Measurements from ENCODE around the gene KRTAP5-8.
"Not testable (repeated sequence)": the region's sequence is repeated elsewhere in the genome, so short reads cannot be mapped to it uniquely, and the experiment has no call there.

KRTAP5-8 gene

GRCh38 chr11:71507102-71507501 lies 30.7 kb upstream of the KRTAP5-8 start:
- DNase-seq (ENCODE audit: low spot score): no peak

GRCh38 chr11:71518506-71519471 lies 19.0 kb upstream of the KRTAP5-8 start:
- DNase-seq (ENCODE audit: low spot score): no peak

- DNase-seq (ENCODE audit: low spot score): no peak
Measured at GRCh38 chr11:71519546-71519945, 18.3 kb upstream of the KRTAP5-8 start.

GRCh38 chr11:71525188-71525937 lies 12.5 kb upstream of the KRTAP5-8 start:
- no peak for DNase-seq (ENCODE audit: low spot score)

- DNase-seq (ENCODE audit: low spot score): no peak
Measured at GRCh38 chr11:71525938-71526495, 11.8 kb upstream of the KRTAP5-8 start.

- DNase-seq (ENCODE audit: low spot score): not testable (repeated sequence)
Measured at GRCh38 chr11:71526796-71527575, 10.8 kb upstream of the KRTAP5-8 start, which contains the start of gene KRTAP5-7. Gene KRTAP5-7 (plus strand): TSS chr11:71527267. CDS start chr11:71527301, 34 bp downstream.

- DNase-seq (ENCODE audit: low spot score): no peak
Measured at GRCh38 chr11:71527576-71528210, 10.1 kb upstream of the KRTAP5-8 start.

- no peak for DNase-seq (ENCODE audit: low spot score)
Measured at GRCh38 chr11:71530602-71531001, 7.2 kb upstream of the KRTAP5-8 start.

- no peak for DNase-seq (ENCODE audit: low spot score)
Measured at GRCh38 chr11:71532036-71532610, 5.7 kb upstream of the KRTAP5-8 start.

- DNase-seq (ENCODE audit: low spot score): not testable (repeated sequence)
Measured at GRCh38 chr11:71534711-71535608, 2.9 kb upstream of the KRTAP5-8 start.

GRCh38 chr11:71535825-71536224 lies 2.0 kb upstream of the KRTAP5-8 start:
- DNase-seq (ENCODE audit: low spot score): no peak

- DNase-seq (ENCODE audit: low spot score): no peak
Measured at GRCh38 chr11:71537537-71537936, 288 bp upstream of the KRTAP5-8 start.

- no peak for DNase-seq (ENCODE audit: low spot score)
Measured at GRCh38 chr11:71538666-71538990, 803 bp downstream of the KRTAP5-8 start.

- DNase-seq (ENCODE audit: low spot score): no peak
Measured at GRCh38 chr11:71539017-71539416, 1.2 kb downstream of the KRTAP5-8 start.

GRCh38 chr11:71539971-71540370 lies 2.1 kb downstream of the KRTAP5-8 start:
- DNase-seq (ENCODE audit: low spot score): not testable (repeated sequence)

GRCh38 chr11:71540521-71541304 lies 2.9 kb downstream of the KRTAP5-8 start:
- DNase-seq (ENCODE audit: low spot score): not testable (repeated sequence)

GRCh38 chr11:71542382-71542781 lies 4.6 kb downstream of the KRTAP5-8 start:
- no peak for DNase-seq (ENCODE audit: low spot score)

- DNase-seq (ENCODE audit: low spot score): no peak
Measured at GRCh38 chr11:71542879-71543777, 5.3 kb downstream of the KRTAP5-8 start.

Measured in GM03348 (cell line).